Karpas-422 (cell line): ENCODE data around the gene HUNK. TPM values are rescaled to one million over a fixed set of nuclear protein-coding genes. Genes with fewer than 3 reads are reported as not detected.

Source experiments
- DNase-seq: peaks from one replicate; pipeline ENCODE4 v3.0.0-alpha.2; 2015
- H2AFZ ChIP-seq: fragments of 200-600 bp; sonication (generic); 2 replicates; pipeline ENCODE4 v1.6.1; 2014; ENCODE audit warnings: antibody characterized with exemption, low read length, mixed read lengths
- H3K27ac ChIP-seq: fragments of 200-600 bp; sonication (generic); 2 replicates; pipeline ENCODE4 v1.5.1; 2014; ENCODE audit warnings: mild to moderate bottlenecking, low read length, moderate library complexity
- H3K27me3 ChIP-seq: fragments of 200-600 bp; sonication (generic); 2 replicates; pipeline ENCODE4 v1.6.1; 2014; ENCODE audit warnings: low read length, mixed read lengths
- H3K36me3 ChIP-seq: fragments of 200-600 bp; sonication (generic); 2 replicates; pipeline ENCODE4 v1.6.1; 2014; ENCODE audit warnings: low read length, mixed read lengths; ENCODE audit not compliant: insufficient read depth
- H3K4me1 ChIP-seq: fragments of 200-600 bp; sonication (generic); 2 replicates; pipeline ENCODE4 v1.6.1; 2014; ENCODE audit warnings: mild to moderate bottlenecking, low read length, mixed read lengths
- H3K4me2 ChIP-seq: fragments of 200-600 bp; sonication (generic); 2 replicates; pipeline ENCODE4 v1.6.1; 2014; ENCODE audit warnings: low read length, low read depth, mild to moderate bottlenecking; ENCODE audit not compliant: poor library complexity, severe bottlenecking
- H3K4me3 ChIP-seq: fragments of 200-600 bp; sonication (generic); 2 replicates; pipeline ENCODE4 v1.5.1; 2014; ENCODE audit warnings: mild to moderate bottlenecking, antibody characterized with exemption, low read length, mixed read lengths
- H3K79me2 ChIP-seq: fragments of 200-600 bp; sonication (generic); 2 replicates; pipeline ENCODE4 v1.6.1; 2014; ENCODE audit warnings: mild to moderate bottlenecking, low read length, mixed read lengths
- H3K9ac ChIP-seq: fragments of 200-600 bp; sonication (generic); 2 replicates; pipeline ENCODE4 v1.6.0; 2014; ENCODE audit warnings: low read length
- H3K9me2 ChIP-seq: fragments of 200-600 bp; sonication (generic), shearing (Covaris generic); replicated peaks from 2 replicates; pipeline ENCODE4 v1.6.0; 2014; ENCODE audit warnings: mild to moderate bottlenecking, low read length, moderate library complexity; ENCODE audit not compliant: insufficient read depth
- H3K9me3 ChIP-seq: fragments of 300-700, 200-600 bp; sonication (generic); 2 replicates; pipeline ENCODE4 v1.6.1; 2014; ENCODE audit warnings: low read length, mixed read lengths
- H4K20me1 ChIP-seq: fragments of 200-600 bp; sonication (generic); 2 replicates; pipeline ENCODE4 v1.6.1; 2014; ENCODE audit warnings: mild to moderate bottlenecking, antibody characterized with exemption, low read length, low read depth; ENCODE audit not compliant: insufficient read depth
- total RNA-seq: library from RNA; depleted of rRNA; stranded (reverse); fragments of >200 nt; shearing (Covaris generic); gene quantifications from 2 replicates; pipeline ENCODE4 v1.2.3, GENCODE V29; 2014; ENCODE audit warnings: low replicate concordance

Gene HUNK
- total RNA-seq, 1 experiment from 2014 or later = not detected

DNA sequence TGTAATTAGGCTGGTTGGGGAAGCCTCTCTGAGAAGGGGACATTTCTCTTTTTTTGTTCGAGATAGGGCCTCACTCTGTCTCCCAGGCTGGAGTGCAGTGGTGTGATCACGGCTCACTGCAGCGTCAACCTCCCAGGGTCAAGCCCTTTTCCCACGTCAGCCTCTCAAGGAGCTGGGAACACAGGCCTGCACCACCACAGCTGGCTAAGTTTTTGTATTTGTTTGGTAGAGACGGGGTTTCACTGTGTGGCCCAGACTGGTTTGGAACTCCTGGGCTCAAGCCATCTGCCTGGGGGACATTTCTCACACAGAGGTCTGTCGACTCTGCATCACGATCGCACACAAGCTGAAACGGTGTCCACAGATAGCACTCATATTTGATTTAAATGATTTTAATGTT is 39.7 kb downstream of the HUNK start:
- Histone ChIP-seq H2AFZ (no peak overlapping the region), H3K9ac (no peak overlapping the region), H3K27me3 (no peaks in the 10 kb centered on the region), H3K4me3 (no peak overlapping the region), H3K4me1 (no peaks in the 10 kb centered on the region), H3K4me2 (no peak overlapping the region), H3K27ac (no peak overlapping the region), H3K9me2 (no peaks in the 10 kb centered on the region), H3K79me2 (no peaks in the 10 kb centered on the region), H3K36me3 (no peaks in the 10 kb centered on the region), H4K20me1 (no peaks in the 10 kb centered on the region), H3K9me3 (no peaks in the 10 kb centered on the region)
- DNase-seq = no peak

DNA sequence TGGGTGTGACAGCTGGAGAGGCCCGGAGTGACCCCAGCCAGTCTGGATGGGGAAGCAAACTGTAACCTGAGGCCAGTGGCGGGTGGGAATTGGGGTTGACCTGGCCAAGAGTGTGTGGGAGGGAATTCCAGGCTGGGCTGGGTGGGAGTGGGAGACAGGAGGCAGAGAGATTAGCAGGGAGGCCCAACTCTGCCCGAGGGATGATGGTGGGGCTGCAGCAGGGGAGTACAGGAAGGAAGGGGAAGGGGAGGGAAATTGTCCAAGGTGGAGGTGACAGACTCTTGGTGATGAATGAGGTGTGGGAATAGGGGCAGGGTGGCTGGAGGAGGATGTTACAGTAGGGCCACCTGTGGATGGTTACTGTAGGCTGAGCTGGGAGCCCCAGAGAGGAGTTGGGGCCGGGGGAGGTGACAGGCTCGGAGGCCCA is 40.4 kb downstream of the HUNK start:
- H3K9me3 ChIP-seq = no peaks in the 10 kb centered on the region
- DNase-seq = no peak
- no peak overlapping the region for H3K9ac ChIP-seq
- H4K20me1 ChIP-seq = no peaks in the 10 kb centered on the region
- H3K4me2 ChIP-seq = no peak overlapping the region
- no peaks in the 10 kb centered on the region for H3K79me2 ChIP-seq
- H3K27ac ChIP-seq = no peak overlapping the region
- H3K9me2 ChIP-seq = no peaks in the 10 kb centered on the region
- no peaks in the 10 kb centered on the region for H3K36me3 ChIP-seq
- H3K27me3 ChIP-seq = no peaks in the 10 kb centered on the region
- H3K4me3 ChIP-seq = no peak overlapping the region
- no peak overlapping the region for H2AFZ ChIP-seq
- H3K4me1 ChIP-seq = no peaks in the 10 kb centered on the region

DNA sequence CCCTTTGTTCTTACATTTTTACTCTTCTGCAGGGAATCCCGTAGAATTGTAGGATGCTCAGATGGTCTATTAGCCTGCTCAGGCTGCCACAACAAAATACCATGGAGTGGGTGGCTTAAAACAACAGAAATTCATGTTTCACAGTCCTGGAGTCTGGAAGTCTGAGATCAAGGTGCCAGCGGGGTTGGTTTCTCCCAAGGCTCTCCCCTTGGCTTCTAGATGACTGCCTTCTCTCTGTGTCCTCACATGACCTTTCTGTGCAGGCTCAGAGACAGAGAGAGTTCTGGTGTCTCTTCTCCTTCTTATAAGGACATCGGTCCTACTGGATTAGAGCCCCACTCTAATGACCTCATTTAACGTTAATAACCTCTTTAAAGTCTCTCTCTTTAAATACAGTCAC is 41.7 kb downstream of the HUNK start:
- H3K27me3 ChIP-seq = no peaks in the 10 kb centered on the region
- no peak overlapping the region for H3K4me3 ChIP-seq
- no peak overlapping the region for H3K9ac ChIP-seq
- H3K4me1 ChIP-seq = no peaks in the 10 kb centered on the region
- no peaks in the 10 kb centered on the region for H4K20me1 ChIP-seq
- H3K79me2 ChIP-seq = no peaks in the 10 kb centered on the region
- no peaks in the 10 kb centered on the region for H3K9me2 ChIP-seq
- no peak for DNase-seq
- H3K9me3 ChIP-seq = no peaks in the 10 kb centered on the region
- no peaks in the 10 kb centered on the region for H3K36me3 ChIP-seq
- H3K4me2 ChIP-seq = no peak overlapping the region
- no peak overlapping the region for H2AFZ ChIP-seq
- H3K27ac ChIP-seq = no peak overlapping the region

DNA sequence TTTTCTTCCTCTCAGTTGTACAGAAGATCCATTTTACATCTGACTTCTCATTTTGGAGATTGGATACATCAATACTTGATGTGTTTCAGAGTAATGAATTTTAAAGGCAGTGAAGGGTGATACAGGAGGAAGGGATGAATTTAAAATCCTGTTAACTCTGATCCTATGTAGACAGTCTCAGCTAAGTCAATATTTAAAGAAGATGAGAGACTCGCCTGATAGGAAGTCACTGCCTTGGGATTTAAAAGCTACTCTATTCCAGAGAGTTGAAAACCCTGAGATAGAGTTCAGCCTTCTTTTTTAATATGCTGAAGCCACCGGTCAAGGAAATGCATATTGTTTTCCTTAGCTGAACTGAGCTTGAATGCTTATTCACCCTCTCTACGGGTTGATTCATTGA is 42.7 kb downstream of the HUNK start:
- no peaks in the 10 kb centered on the region for H3K9me2 ChIP-seq
- H3K27me3 ChIP-seq = no peaks in the 10 kb centered on the region
- no peak for DNase-seq
- H3K36me3 ChIP-seq = no peaks in the 10 kb centered on the region
- H3K79me2 ChIP-seq = no peaks in the 10 kb centered on the region
- no peak overlapping the region for H3K9ac ChIP-seq
- H3K9me3 ChIP-seq = no peaks in the 10 kb centered on the region
- H3K27ac ChIP-seq = no peak overlapping the region
- H3K4me3 ChIP-seq = no peak overlapping the region
- H4K20me1 ChIP-seq = no peaks in the 10 kb centered on the region
- no peaks in the 10 kb centered on the region for H3K4me1 ChIP-seq
- H3K4me2 ChIP-seq = no peak overlapping the region
- no peak overlapping the region for H2AFZ ChIP-seq

DNA sequence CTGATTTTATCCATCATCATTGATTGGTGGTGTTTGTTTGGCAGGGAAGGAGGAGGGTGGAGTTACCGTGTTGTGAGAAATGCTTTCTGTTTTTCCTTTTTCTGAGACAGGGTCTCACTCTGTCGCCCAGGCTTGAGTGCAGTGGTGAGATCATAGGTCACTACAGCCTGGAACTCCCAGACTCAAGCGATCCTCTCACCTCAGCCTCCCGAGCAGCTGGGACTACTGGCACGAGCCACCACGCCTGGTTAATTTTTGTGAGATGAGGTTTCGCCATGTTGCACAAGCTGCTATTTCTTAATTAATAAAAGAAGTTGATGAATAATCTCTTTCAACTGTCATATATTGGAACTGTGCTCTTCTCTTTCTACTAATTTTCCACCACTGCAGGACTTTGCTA is 44.3 kb downstream of the HUNK start:
- no peak overlapping the region for H3K27ac ChIP-seq
- H3K9ac ChIP-seq = no peak overlapping the region
- no peak overlapping the region for H2AFZ ChIP-seq
- H3K9me3 ChIP-seq = no peaks in the 10 kb centered on the region
- no peaks in the 10 kb centered on the region for H3K9me2 ChIP-seq
- no peak overlapping the region for H3K4me2 ChIP-seq
- no peaks in the 10 kb centered on the region for H4K20me1 ChIP-seq
- no peaks in the 10 kb centered on the region for H3K36me3 ChIP-seq
- H3K4me3 ChIP-seq = no peak overlapping the region
- DNase-seq = no peak
- H3K27me3 ChIP-seq = no peaks in the 10 kb centered on the region
- H3K79me2 ChIP-seq = no peaks in the 10 kb centered on the region
- no peaks in the 10 kb centered on the region for H3K4me1 ChIP-seq

DNA sequence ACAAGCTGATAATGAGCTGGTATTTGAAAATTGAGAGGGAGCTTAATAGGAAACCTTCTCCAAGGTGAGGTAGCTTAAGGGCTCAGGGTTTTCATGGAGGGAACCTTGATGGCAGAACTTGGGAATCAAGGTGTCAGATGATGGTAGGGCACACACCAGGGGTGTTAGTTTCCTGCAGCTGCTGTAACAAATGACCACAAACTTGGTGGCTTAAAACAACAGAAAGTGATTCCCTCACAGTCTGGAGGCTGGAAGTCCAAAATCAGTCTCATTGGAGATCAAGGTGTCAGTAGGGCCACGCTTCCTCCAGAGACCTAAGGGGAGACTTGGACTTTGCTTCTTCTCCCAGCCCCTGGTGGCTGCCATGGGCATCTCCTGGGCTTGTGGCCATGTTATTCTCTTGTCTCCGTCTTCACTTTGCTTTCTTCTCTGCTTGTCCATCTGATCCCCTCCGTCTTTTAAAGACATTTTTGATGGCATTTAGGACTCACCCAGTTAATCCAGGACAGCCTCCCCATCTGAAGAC is 45.5 kb downstream of the HUNK start:
- Histone ChIP-seq H3K9me3 (no peaks in the 10 kb centered on the region), H3K4me3 (no peak overlapping the region), H3K27me3 (no peaks in the 10 kb centered on the region), H3K9ac (no peak overlapping the region), H3K36me3 (no peaks in the 10 kb centered on the region), H3K79me2 (no peaks in the 10 kb centered on the region), H4K20me1 (no peaks in the 10 kb centered on the region), H3K27ac (no peak overlapping the region), H3K4me2 (no peak overlapping the region), H3K9me2 (no peaks in the 10 kb centered on the region), H2AFZ (no peak overlapping the region), H3K4me1 (no peaks in the 10 kb centered on the region)
- DNase-seq = no peak

DNA sequence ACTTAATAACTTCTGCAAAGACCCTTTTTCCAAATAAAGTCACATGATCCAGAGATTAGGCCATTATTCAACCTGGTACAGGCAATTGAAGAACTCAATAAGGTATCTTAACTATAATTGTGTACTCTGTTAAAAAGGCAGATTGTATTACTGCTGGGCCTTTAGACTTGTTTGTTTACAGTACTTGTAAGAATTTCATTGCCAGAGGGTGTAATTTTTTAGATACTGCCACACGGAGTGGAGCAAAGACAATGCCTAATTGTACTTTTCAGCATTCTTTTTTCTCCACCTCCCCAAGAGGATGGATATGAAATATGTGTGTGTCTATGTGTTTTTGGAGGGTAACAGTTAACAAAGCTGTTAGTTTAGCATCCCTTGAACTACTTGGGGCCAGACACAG is 47.5 kb downstream of the HUNK start:
- no peaks in the 10 kb centered on the region for H3K4me1 ChIP-seq
- no peak overlapping the region for H3K4me2 ChIP-seq
- no peaks in the 10 kb centered on the region for H3K9me3 ChIP-seq
- H4K20me1 ChIP-seq = no peaks in the 10 kb centered on the region
- no peaks in the 10 kb centered on the region for H3K36me3 ChIP-seq
- no peaks in the 10 kb centered on the region for H3K9me2 ChIP-seq
- H3K27ac ChIP-seq = no peak overlapping the region
- H3K27me3 ChIP-seq = no peaks in the 10 kb centered on the region
- H3K9ac ChIP-seq = no peak overlapping the region
- H2AFZ ChIP-seq = no peak overlapping the region
- H3K79me2 ChIP-seq = no peaks in the 10 kb centered on the region
- no peak for DNase-seq
- H3K4me3 ChIP-seq = no peak overlapping the region

DNA sequence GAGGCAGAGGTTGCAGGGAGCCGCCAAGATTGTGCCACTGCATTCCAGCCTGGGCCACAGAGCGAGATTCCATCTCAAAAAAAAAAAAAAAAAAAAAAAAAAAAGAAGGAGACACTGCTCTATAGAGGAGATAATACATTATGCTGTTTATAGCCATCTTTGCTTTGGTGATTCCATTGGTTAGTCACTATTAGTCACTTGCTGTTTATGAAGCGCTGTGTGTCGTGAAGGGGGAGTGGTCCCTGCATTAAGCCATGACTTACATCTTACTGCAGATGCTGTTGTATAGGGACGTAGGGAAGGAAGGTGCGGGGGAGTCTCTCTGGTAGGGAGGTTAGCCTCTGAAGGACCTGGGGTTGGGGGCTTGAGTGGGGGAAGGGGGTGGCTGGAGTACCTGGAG is 48.3 kb downstream of the HUNK start:
- Histone ChIP-seq H3K4me2 (no peak overlapping the region), H3K9me2 (no peaks in the 10 kb centered on the region), H3K9me3 (no peaks in the 10 kb centered on the region), H3K79me2 (no peaks in the 10 kb centered on the region), H3K9ac (no peak overlapping the region), H3K27ac (no peak overlapping the region), H3K27me3 (no peaks in the 10 kb centered on the region), H3K4me1 (no peaks in the 10 kb centered on the region), H3K4me3 (no peak overlapping the region), H4K20me1 (no peaks in the 10 kb centered on the region), H3K36me3 (no peaks in the 10 kb centered on the region), H2AFZ (no peak overlapping the region)
- DNase-seq = no peak

DNA sequence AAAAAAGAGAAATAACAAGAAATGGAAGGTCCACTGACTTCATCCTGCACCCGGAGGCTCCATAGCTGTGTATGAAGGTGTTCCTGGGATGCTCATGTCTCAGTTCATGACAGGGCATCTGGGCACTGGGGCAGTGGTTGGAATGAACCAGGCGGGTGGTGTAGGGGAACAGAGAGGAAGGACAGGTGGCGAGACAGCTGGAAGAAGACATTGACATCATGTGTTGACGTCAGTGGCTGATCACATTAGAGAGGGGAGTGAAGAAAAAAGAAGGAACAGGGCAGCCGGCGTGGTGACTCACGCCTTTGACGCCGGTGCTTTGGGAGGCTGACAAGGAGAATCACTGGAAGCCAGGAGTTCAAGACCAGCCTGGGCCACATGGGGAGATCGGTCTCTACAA is 50.1 kb downstream of the HUNK start:
- H3K9me3 ChIP-seq = no peaks in the 10 kb centered on the region
- H3K79me2 ChIP-seq = no peaks in the 10 kb centered on the region
- no peak for DNase-seq
- H3K27me3 ChIP-seq = no peaks in the 10 kb centered on the region
- no peak overlapping the region for H3K4me2 ChIP-seq
- no peaks in the 10 kb centered on the region for H4K20me1 ChIP-seq
- no peaks in the 10 kb centered on the region for H3K9me2 ChIP-seq
- H3K36me3 ChIP-seq = no peaks in the 10 kb centered on the region
- no peak overlapping the region for H3K9ac ChIP-seq
- no peak overlapping the region for H3K4me3 ChIP-seq
- H3K4me1 ChIP-seq = no peaks in the 10 kb centered on the region
- H3K27ac ChIP-seq = no peak overlapping the region
- no peak overlapping the region for H2AFZ ChIP-seq
